Hematopoietic multipotent progenitor cell treated with erythropoietin and hydrocortisone succinate and interleukin-3 and kit ligand, for 8 days (in vitro differentiated cells): ENCODE data around the gene SEL1L.
"Not testable (repeated sequence)": the region's sequence is repeated elsewhere in the genome, so short reads cannot be mapped to it uniquely, and the experiment has no call there.

Experiments
- DNase-seq: peaks from one replicate; pipeline ENCODE4 v3.0.0-alpha.2; 2015

Gene SEL1L

GRCh38 chr14:81523616-81524015 lies 10.0 kb downstream of the SEL1L start:
- DNase-seq: no peak

DNA sequence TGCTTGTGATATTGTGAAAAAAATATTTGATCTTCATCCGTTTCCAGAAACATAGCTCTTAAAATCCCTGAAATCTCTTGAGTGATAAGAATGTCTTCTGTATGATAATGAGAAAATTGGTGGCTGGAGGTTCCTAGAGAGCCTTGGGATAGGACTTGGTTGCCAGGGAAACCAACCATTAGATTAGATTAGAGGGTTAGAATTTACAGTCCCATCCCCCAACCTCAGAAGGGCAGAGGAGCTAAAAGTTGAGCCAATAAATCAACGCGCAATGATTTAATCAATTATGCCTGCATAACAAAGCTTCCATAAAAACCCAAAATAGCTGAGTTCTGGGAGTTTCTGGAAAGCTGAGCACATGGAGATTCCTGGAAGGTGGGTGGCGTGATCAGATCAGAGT lies 10.6 kb downstream of the SEL1L start:
- no peak for DNase-seq

DNA sequence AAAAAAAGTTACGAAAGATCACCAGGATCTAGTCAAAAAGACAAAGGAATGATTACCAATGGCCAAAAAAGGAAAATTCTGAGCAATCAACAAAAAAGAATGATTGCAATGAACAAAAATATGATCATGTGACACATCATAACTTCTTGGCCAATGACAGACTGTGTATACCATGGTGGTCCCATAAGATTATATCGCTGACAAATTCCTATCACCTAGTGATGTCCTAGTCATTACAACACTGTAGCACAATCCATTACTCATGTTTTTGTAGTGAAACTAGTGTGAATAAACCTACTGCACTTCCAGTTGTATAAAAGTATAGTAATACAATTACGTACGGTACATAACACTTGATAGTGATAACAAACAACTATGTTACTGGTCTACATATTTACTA lies 12.3 kb downstream of the SEL1L start:
- no peak for DNase-seq

GRCh38 chr14:81519200-81520011 lies 14.2 kb downstream of the SEL1L start:
- peak; percentile 63 for DNase-seq

- no peak for DNase-seq
Observed at GRCh38 chr14:81517798-81518398, 15.8 kb downstream of the SEL1L start.

DNA sequence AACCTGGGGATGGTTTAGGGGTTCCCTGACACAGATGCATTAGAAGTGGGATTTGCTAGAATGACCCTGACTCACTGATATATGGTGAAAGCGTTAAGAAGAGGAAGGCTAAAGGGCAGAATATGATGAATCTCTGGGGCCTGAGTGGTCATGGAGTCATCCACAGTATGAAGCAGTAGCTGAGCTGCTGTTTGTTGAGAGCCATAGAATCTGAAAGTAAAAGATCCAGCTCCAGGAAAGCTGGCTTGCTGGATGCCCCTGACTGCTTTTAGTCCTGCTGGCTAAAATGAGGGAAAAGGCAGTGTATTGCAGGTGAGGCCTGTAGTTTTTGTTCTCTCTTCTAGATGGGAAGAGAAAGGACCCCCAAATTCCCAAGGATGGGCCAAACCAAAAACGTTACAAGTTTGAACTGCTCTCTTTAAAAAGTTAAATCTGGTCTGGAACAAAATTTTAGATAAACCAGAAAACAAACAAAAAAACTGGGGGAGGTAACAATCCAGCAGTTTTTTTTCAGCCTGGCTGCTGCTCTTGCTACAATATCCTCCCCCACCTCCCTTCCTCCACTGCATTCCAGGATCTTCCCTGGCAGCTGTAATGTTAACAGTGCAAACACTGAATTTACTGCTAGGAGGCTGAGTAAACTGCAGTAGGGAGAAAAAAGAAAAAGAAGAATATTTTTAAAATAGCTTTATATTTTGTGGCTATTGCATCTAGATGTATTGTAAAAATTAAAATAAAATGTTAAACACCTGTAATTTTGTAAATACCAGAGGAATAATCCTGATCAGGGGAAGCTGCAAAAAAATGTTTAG lies 16.5 kb downstream of the SEL1L start:
- DNase-seq: no peak

- DNase-seq: not testable (repeated sequence)
Observed at GRCh38 chr14:81515927-81516326, 17.7 kb downstream of the SEL1L start.

DNA sequence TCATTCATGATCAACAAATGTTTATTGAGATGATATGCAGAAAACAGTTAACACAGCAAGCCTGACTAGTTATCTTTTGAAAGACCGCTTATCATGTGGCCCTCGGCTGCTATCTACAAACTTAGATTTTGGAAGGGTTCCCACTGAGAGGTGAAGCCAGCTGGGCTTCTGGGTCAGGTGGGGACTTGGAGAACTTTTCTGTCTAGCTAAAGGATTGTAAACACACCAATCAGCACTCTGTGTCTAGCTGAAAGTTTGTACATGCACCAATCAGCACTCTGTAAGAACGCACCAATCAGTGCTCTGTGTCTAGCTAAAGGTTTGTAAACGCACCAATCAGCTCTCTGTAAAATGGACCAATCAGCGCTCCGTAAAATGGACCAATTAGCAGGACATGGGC lies 20.8 kb downstream of the SEL1L start:
- DNase-seq: not testable (repeated sequence)

GRCh38 chr14:81511111-81511904 lies 22.3 kb downstream of the SEL1L start:
- DNase-seq: no peak

DNA sequence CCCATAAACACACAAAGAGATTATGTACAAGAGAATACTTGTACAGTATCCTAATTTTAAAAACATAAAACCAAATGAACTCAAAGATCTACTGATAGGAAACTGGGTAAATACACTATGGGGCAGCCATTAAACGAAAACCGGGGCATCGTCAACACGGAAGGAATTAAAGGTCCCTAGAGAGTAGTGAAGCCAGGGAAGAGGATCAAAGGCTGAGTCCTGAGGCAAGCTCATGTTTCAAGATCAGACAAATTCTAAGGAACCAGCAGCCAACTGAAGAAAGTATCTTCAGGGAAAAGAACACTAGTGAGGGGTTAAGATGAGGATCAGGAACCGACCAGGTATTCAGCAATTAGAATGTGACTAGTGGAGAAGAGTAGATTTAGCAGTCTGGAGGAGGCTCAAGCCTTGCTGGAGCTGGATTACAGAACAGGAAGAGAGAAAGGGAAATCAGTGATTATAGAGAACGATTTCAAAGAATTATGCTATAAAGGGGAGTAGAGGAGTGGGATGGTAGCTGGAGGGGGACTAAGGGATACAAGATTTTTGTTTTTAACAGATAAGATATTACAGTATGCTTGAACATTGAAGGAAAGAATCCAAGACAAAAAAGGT lies 23.7 kb downstream of the SEL1L start:
- DNase-seq: no peak

GRCh38 chr14:81509321-81509720 lies 24.3 kb downstream of the SEL1L start:
- DNase-seq: no peak

- DNase-seq: no peak
Observed at GRCh38 chr14:81506487-81506886, 27.2 kb downstream of the SEL1L start.

DNA sequence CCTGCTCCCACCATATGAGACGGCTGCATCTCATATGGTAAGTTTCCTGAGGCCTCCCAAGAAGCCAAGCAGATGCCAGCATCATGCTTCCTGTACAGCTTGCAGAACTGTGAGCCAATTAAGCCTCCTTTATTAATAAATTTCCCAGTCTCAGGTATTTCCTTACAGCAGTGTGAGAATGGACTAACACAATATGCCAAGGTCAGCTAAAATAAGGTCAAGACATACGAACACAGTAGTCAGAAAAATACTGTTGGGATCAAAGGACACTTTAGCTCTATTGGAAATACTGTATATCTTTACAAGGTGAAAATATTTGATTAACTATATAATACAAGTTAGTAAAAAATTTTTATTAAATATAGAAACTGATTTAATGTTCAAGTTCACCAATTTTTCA lies 28.8 kb downstream of the SEL1L start:
- DNase-seq: no peak

DNA sequence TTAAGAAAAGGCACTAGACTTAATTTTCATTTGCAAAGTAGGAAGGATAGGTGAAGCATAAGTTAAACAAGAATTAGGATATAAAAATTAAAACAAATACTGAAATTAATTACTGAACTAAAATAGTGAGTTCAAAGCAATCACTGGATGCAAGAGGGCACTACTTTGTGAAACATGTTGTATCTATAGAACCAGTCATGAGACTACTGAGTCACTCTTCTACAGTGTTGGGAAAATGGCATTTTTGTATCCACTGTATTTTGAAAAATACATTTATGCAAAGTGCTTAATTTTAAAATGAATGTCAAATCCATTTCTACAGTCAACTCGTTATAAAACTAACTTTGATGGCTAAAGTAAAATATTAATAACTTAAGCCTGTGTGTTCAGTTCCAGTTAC lies 47.9 kb downstream of the SEL1L start:
- no peak for DNase-seq

- DNase-seq: no peak
Observed at GRCh38 chr14:81485372-81485771, 48.3 kb downstream of the SEL1L start.

GRCh38 chr14:81484120-81484519 lies 49.5 kb downstream of the SEL1L start:
- no peak for DNase-seq

DNA sequence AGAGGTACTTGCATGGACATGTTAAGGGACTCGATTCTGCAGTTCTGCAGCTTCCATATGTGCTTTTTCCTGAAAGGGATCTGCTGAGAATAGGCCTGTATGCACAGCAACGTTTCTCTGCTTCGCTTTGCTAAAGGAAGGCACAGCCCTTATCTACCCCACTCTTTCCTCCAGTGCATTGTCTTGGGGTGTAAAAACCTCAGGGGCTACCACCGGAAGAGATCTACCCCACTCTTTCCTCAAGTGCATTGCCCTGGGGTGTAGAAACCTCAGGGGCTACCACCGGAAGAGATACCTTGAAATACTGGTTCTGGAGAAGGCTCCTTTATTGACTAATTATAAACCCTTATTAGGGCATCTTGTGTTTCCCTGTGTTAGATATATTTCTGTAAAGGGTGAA lies 52.9 kb downstream of the SEL1L start:
- no peak for DNase-seq

DNA sequence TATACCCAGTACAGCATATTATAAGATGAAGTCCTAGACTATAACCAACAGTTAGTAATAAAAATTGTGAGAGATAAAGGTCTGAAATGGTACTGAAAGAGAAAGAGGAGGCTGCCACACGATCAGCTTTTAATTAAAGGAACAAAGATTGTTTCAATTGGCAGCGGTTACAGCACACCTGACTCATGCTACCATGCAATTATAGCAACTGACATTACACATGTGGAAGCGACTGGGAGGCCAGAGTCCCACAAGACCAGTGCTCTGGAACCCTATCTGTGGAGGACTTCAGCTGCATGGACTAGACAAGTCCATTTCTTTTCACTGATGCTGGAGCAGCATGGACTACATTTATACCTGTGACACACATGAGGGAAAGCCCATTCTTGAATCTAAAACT lies 55.2 kb downstream of the SEL1L start:
- DNase-seq: no peak

DNA sequence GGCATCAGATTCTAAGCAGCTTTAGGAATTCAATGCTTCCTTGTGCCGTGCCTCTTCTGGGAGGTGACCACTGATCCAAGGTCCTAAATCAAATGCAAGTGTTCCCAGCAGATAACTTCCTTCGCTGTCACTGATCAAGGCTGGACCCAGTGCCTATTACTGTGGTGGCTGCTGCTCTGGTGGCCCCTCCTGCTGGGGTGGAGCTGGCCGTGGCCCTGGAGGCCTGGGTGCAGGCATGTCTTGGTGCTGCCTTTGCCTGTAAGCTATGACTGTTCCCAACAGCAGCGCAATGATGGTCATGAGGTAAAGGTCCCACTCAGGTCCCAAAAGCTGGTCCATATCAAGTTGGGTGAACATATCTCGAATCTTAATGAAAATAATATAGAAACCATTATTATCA lies 56.8 kb downstream of the SEL1L start:
- no peak for DNase-seq

- DNase-seq: no peak
Observed at GRCh38 chr14:81474685-81475324, 58.8 kb downstream of the SEL1L start.

DNA sequence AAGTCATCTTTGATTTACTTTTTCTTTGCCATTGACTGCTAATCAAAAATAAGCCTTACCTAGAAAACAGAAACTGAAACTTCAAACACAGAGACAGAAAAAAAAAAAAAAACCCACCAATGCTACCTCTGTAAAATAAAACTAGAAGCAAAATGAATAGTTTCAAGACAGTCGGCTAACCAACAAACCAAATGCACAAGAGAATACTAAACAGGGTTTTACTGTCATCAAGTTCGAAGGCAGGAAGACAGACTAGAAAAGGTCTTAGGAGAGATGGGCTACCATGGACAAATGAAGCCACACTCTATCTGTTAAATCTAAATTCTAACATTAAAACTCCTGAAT lies 59.5 kb downstream of the SEL1L start:
- DNase-seq: no peak

DNA sequence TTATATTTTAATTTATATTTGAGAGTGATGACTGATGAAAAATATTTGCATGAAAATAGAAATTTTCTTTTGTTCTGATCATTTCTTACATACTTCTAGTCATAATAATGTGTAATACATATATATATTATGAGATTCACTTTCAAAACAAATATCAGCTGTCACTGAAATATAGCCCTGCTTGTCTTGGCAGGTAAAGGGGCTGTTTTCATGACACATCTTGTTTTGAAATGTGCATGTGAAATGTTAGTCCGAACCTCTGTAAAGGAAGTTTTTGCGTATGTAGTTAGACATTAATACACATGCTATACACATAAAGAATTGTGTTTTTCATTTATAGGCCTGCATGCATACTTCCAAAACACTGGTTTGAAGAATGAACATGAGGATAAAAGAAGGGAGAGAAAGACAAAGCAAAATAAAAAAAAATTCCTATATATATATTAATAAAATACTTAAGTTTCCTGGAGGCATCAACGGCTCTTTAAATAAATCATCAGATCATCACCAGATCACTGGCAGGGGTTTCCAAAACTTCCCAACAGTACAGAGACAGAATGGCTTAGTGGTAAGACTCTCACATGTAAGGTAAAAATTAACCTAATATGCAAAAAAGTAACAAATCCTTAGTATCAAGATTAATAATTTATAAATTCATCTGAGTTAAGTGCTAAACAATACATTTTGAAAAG lies 60.1 kb downstream of the SEL1L start:
- DNase-seq: no peak
